ENCODE measurements around the gene DHRSX.
A peak's percentile ranks its signal among the peaks of the same experiment; 100 is the strongest.

The DHRSX gene

DNA sequence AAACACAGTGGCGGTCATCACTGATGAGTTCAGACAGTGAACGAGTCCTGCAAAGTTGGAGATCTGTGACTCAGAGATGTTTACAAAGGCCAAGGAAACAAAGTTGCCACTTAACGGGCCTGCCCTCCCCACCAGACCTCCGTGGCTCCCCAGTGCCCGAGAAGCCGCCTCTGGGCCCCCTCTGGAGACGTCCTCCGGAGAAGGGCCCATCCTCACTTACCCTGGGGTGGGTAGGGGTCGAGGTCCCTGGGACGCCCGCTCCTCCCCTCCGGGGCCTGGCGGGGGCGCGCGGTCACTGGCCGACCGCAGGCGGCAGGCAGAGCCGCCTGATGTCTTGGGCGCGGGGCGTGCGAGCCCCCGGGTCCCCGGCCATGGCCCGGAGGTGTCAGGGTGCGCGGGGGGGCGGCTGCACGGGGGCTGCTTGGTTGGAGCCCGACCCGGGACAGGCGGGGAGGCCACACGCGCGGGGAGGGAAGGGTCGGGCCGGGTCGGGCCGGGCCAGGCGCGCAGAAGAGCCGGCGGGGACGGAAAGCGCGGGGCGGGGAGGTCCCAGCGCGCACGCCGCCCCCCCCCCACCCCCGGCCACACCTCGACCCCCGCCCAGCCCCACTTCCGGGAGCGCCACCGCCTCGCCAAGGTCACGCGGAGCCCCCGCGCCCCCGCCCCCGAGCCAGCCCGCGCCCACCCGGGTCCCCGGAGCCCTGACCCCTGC is 529 bp downstream of the DHRSX start:
- no peaks in the 10 kb centered on the region for H3K9me3 ChIP-seq (ENCODE audit: control insufficient read depth, low read length)
- H3K36me3 ChIP-seq (ENCODE audit: control insufficient read depth, insufficient read depth, low read length): no peaks in the 10 kb centered on the region
- H3K4me1 ChIP-seq (ENCODE audit: control insufficient read depth, insufficient read depth, low read length, poor library complexity, severe bottlenecking): peaks cover 14% of the 10 kb centered on the region
- H3K27ac ChIP-seq (ENCODE audit: insufficient read depth, low read length, poor library complexity, severe bottlenecking): peak overlapping the region; percentile 57
- no peaks in the 10 kb centered on the region for H3K27me3 ChIP-seq (replicated peaks; ENCODE audit: control insufficient read depth, insufficient read depth, low read length, poor library complexity, severe bottlenecking)
- H3K4me3 ChIP-seq (ENCODE audit: insufficient read depth, low read depth, low read length, poor library complexity, severe bottlenecking): peak overlapping the region; percentile 75
- peak in 2 of 3 donors; percentile 4 to 13 for DNase-seq

DNA sequence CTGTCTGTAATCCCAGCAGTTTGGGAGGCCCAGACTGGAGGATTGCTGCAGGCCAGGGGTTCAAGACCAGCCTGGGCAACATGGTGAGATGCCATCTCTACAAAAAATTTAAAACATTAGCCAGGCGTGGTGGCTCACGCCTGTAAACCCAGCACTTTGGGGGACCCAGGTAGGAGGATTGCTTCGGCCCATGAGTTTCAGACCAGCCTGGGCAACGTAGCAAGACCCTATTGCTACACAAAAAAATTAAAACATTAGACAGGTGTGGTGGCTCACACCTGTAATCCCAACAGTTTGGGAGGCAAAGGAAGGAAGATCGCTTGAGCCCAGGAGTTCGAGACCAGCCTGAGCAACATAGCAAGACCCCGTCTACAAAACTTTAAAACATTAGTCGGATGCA is 1.3 kb downstream of the DHRSX start:
- Histone ChIP-seq H3K27ac (ENCODE audit: insufficient read depth, low read length, poor library complexity, severe bottlenecking) (no peak overlapping the region), H3K36me3 (ENCODE audit: control insufficient read depth, insufficient read depth, low read length) (no peaks in the 10 kb centered on the region), H3K4me3 (ENCODE audit: insufficient read depth, low read depth, low read length, poor library complexity, severe bottlenecking) (peak overlapping the region; percentile 75), H3K4me1 (ENCODE audit: control insufficient read depth, insufficient read depth, low read length, poor library complexity, severe bottlenecking) (peaks cover 14% of the 10 kb centered on the region), H3K27me3 (replicated peaks; ENCODE audit: control insufficient read depth, insufficient read depth, low read length, poor library complexity, severe bottlenecking) (no peaks in the 10 kb centered on the region), H3K9me3 (ENCODE audit: control insufficient read depth, low read length) (no peaks in the 10 kb centered on the region)
- no peak for DNase-seq

DNA sequence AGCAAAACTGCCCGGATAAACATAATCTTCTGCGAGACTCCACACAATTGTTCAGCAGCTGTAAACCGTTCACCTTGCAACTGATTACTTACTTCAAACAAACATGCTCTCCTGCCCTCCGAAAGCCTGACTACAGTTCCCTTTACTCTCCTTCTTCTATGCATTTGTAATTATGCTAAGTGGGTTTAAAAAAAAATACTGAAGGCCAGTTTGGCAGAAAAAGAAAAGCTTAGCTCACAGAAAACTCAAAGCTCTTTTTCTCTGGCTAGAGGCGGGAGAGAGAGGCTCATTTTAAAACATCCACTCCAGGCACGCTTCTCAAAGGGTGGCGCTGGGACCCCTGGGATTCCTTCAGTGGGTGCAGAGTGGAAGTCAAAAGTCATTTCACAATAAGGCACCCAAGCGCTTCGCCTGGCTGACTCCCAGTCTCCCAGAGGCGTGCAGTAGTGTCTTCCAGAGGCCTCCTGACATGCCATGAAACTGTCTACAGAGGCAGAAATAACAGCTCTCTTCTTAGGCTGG is 1.9 kb downstream of the DHRSX start:
- Histone ChIP-seq H3K27me3 (replicated peaks; ENCODE audit: control insufficient read depth, insufficient read depth, low read length, poor library complexity, severe bottlenecking) (no peaks in the 10 kb centered on the region), H3K9me3 (ENCODE audit: control insufficient read depth, low read length) (no peaks in the 10 kb centered on the region), H3K36me3 (ENCODE audit: control insufficient read depth, insufficient read depth, low read length) (no peaks in the 10 kb centered on the region), H3K4me1 (ENCODE audit: control insufficient read depth, insufficient read depth, low read length, poor library complexity, severe bottlenecking) (peaks cover 14% of the 10 kb centered on the region), H3K27ac (ENCODE audit: insufficient read depth, low read length, poor library complexity, severe bottlenecking) (no peak overlapping the region), H3K4me3 (ENCODE audit: insufficient read depth, low read depth, low read length, poor library complexity, severe bottlenecking) (no peak overlapping the region)
- DNase-seq: no peak

DNA sequence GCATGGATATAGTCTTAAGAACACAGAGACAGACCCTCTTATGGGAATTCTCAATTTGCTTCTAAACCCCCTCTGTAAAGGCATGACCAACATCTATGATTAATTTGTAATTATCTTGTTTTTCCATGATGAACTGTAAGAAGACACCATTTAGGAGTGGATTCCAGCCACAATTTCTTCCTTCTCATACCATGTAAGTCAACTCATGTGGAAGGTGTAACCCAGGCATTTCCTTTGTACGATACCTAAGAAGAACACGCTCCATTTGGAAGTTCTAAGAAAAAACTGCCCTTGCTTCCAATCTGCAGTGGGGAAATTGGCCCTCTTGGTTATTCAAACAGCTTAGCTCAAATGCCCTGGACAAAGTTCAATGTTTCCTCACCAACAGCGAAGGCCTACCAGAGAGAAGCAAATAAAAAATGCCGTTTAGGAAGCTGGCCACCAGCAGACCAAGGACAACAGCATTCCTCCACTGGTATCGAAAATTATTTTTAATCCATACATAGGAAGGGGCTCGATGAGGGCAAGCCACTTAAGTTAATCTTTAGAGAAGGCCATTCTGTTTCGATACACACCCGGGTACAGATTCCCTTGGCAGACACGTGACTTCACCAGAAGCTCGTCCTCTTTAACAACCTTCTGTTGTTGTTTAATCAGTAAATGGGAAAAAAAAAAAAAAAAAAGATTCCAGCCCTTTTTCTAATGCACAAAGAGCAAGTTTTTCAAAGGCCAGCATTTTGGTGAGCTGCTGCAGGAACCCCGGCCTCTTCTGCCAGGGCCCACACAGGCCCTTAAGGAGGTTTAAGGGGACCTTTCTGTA is 2.6 kb downstream of the DHRSX start:
- Histone ChIP-seq H3K27ac (ENCODE audit: insufficient read depth, low read length, poor library complexity, severe bottlenecking) (no peak overlapping the region), H3K36me3 (ENCODE audit: control insufficient read depth, insufficient read depth, low read length) (no peaks in the 10 kb centered on the region), H3K27me3 (replicated peaks; ENCODE audit: control insufficient read depth, insufficient read depth, low read length, poor library complexity, severe bottlenecking) (no peaks in the 10 kb centered on the region), H3K9me3 (ENCODE audit: control insufficient read depth, low read length) (no peaks in the 10 kb centered on the region), H3K4me1 (ENCODE audit: control insufficient read depth, insufficient read depth, low read length, poor library complexity, severe bottlenecking) (peaks cover 14% of the 10 kb centered on the region), H3K4me3 (ENCODE audit: insufficient read depth, low read depth, low read length, poor library complexity, severe bottlenecking) (no peak overlapping the region)
- DNase-seq: no peak

DNA sequence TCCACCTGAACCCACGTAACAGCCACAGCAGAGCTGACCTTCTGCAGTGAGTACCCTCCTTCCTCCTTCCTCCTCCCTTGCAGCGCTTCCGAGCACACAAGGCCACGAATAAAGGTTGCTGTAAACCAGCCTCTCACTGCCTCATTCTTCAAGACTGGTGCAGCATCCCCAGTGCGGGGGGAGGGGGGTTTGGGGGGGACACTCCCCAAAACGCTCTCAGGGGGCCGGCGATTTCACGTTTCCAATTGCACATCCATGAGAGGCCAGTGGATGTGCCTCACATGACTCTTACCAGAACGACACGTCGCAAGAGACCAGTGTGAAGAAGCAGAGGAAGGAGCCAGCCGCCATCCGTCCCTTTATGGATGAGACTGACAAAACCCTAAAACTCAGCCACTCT is 5.2 kb downstream of the DHRSX start:
- DNase-seq: no peak
- H3K4me3 ChIP-seq (ENCODE audit: insufficient read depth, low read depth, low read length, poor library complexity, severe bottlenecking): no peak overlapping the region

DNA sequence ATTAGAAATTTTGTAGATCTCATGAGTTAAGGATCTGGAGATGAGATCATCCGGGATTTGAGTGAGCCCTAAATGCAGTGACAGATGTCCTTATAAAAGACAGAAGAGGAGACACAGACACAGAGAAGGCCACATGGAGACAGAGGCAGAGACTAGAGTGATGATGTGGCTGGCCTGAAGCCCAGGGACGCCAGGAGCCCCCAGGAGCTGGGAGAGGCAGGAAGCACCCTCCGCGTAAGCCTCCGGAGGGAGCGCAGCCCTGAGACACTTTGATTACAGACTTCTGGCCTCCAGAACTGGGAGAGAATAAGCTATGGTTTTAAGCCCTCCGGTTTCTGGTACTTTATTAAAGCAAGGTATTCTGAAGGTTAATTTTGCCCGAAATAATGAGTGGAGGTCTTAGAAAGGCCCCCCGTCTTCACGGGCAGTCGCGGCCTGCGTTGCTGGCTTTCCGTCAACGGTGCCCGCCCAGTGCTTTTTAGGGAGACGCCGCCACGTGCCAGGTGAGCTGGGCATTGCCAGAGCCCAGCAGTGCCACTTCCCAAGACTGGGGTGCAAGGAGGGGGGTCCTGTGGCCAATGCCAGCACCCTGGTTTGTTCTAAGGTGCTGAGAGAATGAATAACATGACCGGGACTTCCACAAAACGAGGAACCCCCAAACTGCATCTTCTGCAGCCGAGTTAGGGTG is 8.1 kb downstream of the DHRSX start:
- Histone ChIP-seq H3K4me3 (ENCODE audit: insufficient read depth, low read depth, low read length, poor library complexity, severe bottlenecking) (no peak overlapping the region), H3K9me3 (ENCODE audit: control insufficient read depth, low read length) (no peaks in the 10 kb centered on the region), H3K27ac (ENCODE audit: insufficient read depth, low read length, poor library complexity, severe bottlenecking) (no peak overlapping the region), H3K36me3 (ENCODE audit: control insufficient read depth, insufficient read depth, low read length) (peaks cover 27% of the 10 kb centered on the region), H3K27me3 (replicated peaks; ENCODE audit: control insufficient read depth, insufficient read depth, low read length, poor library complexity, severe bottlenecking) (no peaks in the 10 kb centered on the region), H3K4me1 (ENCODE audit: control insufficient read depth, insufficient read depth, low read length, poor library complexity, severe bottlenecking) (no peaks in the 10 kb centered on the region)
- DNase-seq: no peak

More for the DNA sequence above, 5.2 kb downstream of the DHRSX start:
- Histone ChIP-seq H3K9me3 (ENCODE audit: control insufficient read depth, low read length) (no peaks in the 10 kb centered on the region), H3K4me1 (ENCODE audit: control insufficient read depth, insufficient read depth, low read length, poor library complexity, severe bottlenecking) (peaks cover 9% of the 10 kb centered on the region), H3K36me3 (ENCODE audit: control insufficient read depth, insufficient read depth, low read length) (peaks cover 1% of the 10 kb centered on the region), H3K27ac (ENCODE audit: insufficient read depth, low read length, poor library complexity, severe bottlenecking) (no peak overlapping the region), H3K27me3 (replicated peaks; ENCODE audit: control insufficient read depth, insufficient read depth, low read length, poor library complexity, severe bottlenecking) (no peaks in the 10 kb centered on the region)

DNA sequence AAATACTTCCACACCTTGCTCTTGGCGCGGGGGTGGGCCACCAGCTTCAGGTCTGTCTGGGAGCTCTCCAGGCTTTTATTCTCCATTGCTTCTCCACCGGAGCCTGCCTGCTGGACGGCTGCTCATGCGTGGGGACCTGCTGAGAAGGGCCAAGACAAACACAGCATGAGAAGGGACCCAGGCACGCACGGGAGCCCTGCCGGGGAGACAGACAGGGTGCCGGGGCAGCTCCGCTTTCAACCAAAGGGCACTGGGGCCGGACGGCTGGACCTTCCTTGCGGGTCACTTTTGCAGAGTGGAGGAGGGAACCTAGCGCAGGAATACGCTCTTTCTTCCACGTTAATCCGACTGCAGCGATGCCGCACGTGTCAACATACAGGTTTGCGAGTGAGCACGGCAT is 10.1 kb downstream of the DHRSX start:
- DNase-seq: no peak
- no peaks in the 10 kb centered on the region for H3K4me1 ChIP-seq (ENCODE audit: control insufficient read depth, insufficient read depth, low read length, poor library complexity, severe bottlenecking)
- no peaks in the 10 kb centered on the region for H3K27me3 ChIP-seq (replicated peaks; ENCODE audit: control insufficient read depth, insufficient read depth, low read length, poor library complexity, severe bottlenecking)
- H3K27ac ChIP-seq (ENCODE audit: insufficient read depth, low read length, poor library complexity, severe bottlenecking): no peak overlapping the region
- H3K36me3 ChIP-seq (ENCODE audit: control insufficient read depth, insufficient read depth, low read length): peaks cover 27% of the 10 kb centered on the region
- no peak overlapping the region for H3K4me3 ChIP-seq (ENCODE audit: insufficient read depth, low read depth, low read length, poor library complexity, severe bottlenecking)
- H3K9me3 ChIP-seq (ENCODE audit: control insufficient read depth, low read length): no peaks in the 10 kb centered on the region

DNA sequence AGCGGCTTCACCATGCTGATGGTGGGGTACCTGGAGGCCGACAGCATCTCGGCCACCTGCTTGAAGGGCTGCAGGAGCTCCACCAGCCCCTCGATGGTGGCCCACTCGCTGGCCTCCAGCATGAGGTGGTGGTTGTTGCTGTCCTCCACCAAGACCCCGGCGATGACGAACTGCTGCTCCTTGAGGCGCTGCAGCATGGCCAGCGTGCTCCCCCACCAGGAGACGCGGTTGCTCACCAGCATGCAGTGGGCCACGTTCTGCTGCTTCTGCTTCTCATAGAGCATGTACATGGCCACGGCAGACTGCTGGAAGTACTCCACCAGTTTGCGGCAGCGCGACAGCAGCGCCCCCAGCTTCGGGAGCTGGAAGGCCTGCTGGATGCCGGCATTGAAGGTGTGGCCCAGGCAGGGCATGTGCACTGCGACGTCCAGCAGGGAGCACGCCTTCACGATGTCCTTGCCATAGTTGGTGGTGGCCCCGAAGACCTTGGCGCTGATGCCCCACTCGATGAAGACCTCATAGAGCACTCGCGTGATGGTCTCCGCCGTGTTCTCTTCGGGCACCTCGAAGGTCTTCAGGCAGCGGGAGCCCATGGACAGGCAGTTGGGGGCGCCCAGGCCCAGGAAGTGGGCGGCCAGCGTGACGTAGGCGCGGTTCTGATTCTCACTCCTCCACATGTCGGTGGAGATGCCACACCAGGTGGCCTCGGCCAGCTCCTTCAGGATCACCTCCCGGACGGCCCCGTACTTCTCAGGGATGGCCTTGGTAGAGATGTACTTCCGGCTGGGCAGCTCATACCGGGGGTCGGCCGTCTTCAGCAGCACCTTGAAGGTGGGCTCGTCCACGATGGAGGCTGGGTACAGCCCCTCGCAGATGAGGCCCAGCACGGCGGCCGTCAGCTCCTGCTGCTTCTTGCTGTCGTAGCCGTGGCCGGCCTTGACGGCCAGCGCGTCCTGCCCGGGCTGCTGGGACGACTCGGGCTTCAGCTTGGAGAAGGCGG is 11.0 kb downstream of the DHRSX start:
- Histone ChIP-seq H3K4me1 (ENCODE audit: control insufficient read depth, insufficient read depth, low read length, poor library complexity, severe bottlenecking) (no peaks in the 10 kb centered on the region), H3K27ac (ENCODE audit: insufficient read depth, low read length, poor library complexity, severe bottlenecking) (no peak overlapping the region), H3K27me3 (replicated peaks; ENCODE audit: control insufficient read depth, insufficient read depth, low read length, poor library complexity, severe bottlenecking) (no peaks in the 10 kb centered on the region), H3K36me3 (ENCODE audit: control insufficient read depth, insufficient read depth, low read length) (peaks cover 27% of the 10 kb centered on the region), H3K4me3 (ENCODE audit: insufficient read depth, low read depth, low read length, poor library complexity, severe bottlenecking) (no peak overlapping the region), H3K9me3 (ENCODE audit: control insufficient read depth, low read length) (no peaks in the 10 kb centered on the region)
- no peak for DNase-seq

DNA sequence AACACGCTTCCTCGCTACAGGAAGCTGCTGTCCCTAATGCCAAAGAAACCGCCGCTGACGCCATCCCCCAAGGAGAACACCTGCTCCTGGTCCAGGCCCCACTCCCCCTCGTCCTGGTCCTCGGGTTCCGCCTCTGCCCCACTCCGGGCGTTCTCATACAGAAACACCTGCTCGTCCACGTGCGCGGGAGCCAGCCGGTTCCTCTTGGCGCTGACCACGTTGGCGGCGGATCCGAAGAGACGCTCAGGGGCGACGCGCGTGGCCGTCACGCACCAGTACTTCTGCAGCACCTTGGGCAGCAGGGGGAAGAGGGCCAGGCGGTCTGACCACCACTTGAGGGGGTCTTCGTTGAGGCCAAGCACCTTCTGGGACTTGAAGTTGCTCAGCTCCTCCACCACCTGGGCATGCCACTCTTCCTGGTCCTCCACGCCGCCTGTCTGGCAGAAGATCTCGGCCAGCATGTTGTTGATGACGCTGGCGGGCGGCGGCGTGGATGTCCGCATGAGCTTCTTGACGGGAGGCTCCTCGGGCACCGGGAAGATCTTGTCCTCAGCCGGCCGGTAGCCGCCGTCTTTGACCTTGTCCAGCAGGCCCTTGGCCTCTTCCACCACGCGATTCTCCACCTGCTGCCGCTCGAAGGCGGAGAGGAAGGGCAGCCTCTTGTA is 12.0 kb downstream of the DHRSX start:
- H3K36me3 ChIP-seq (ENCODE audit: control insufficient read depth, insufficient read depth, low read length): peaks cover 27% of the 10 kb centered on the region
- no peak for DNase-seq
- H3K4me3 ChIP-seq (ENCODE audit: insufficient read depth, low read depth, low read length, poor library complexity, severe bottlenecking): no peak overlapping the region
- no peaks in the 10 kb centered on the region for H3K27me3 ChIP-seq (replicated peaks; ENCODE audit: control insufficient read depth, insufficient read depth, low read length, poor library complexity, severe bottlenecking)
- no peak overlapping the region for H3K27ac ChIP-seq (ENCODE audit: insufficient read depth, low read length, poor library complexity, severe bottlenecking)
- no peaks in the 10 kb centered on the region for H3K4me1 ChIP-seq (ENCODE audit: control insufficient read depth, insufficient read depth, low read length, poor library complexity, severe bottlenecking)
- no peaks in the 10 kb centered on the region for H3K9me3 ChIP-seq (ENCODE audit: control insufficient read depth, low read length)
